A673 (cell line): ENCODE results near the gene CIZ1. TPM values are rescaled to one million over a fixed set of nuclear protein-coding genes. Genes with fewer than 3 reads are reported as not detected.

ENCODE experiments used
- BruUV-seq: library from RNA; stranded (reverse); fragments of 400-500 nt; replicated peaks from 2 replicates; lab custom pipeline; 2021; lab: Mats Ljungman, UMichigan
- CTCF ChIA-PET: fragments of 300-600 bp; sonication (Branson Sonifier 250); formaldehyde crosslinking; loops from one replicate; lab custom pipeline; 2022; ENCODE audit warnings: antibody characterized with exemption; lab: Charles Lee
- POLR2A ChIA-PET: fragments of 300-600 bp; sonication (Branson Sonifier 250); formaldehyde crosslinking; loops from one replicate; lab custom pipeline; 2022; ENCODE audit warnings: antibody characterized with exemption; ENCODE audit not compliant: low non-redundant PET; lab: Charles Lee
- DNase-seq: peaks from one replicate; pipeline ENCODE4 v3.0.0-alpha.2; 2015; ENCODE audit warnings: low spot score
- H3K27ac ChIP-seq: fragments of 200-600 bp; sonication (generic); 2 replicates; pipeline ENCODE4 v1.5.1; 2016; ENCODE audit warnings: mixed run types, low read depth, mild to moderate bottlenecking, mixed read lengths, antibody characterized with exemption, low read length; ENCODE audit not compliant: poor library complexity, severe bottlenecking
- H3K27me3 ChIP-seq: fragments of 200-600 bp; sonication (generic); replicated peaks from 2 replicates; pipeline ENCODE4 v1.6.1; 2017; ENCODE audit warnings: mixed run types, low read depth, mild to moderate bottlenecking, mixed read lengths, antibody characterized with exemption, low read length; ENCODE audit not compliant: insufficient read depth, poor library complexity
- H3K36me3 ChIP-seq: fragments of 200-600 bp; sonication (generic); 2 replicates; pipeline ENCODE4 v1.6.1; 2016; ENCODE audit warnings: mixed run types, mild to moderate bottlenecking, mixed read lengths, antibody characterized with exemption, low read length; ENCODE audit not compliant: insufficient read depth, poor library complexity, severe bottlenecking
- H3K4me1 ChIP-seq: fragments of 200-600 bp; sonication (generic); 2 replicates; pipeline ENCODE4 v1.6.1; 2017; ENCODE audit warnings: mixed run types, mild to moderate bottlenecking, mixed read lengths, antibody characterized with exemption, low read length; ENCODE audit not compliant: insufficient read depth, poor library complexity, severe bottlenecking
- H3K4me3 ChIP-seq: fragments of 200-600 bp; sonication (generic); 2 replicates; pipeline ENCODE4 v1.5.1; 2016; ENCODE audit warnings: low read depth, mixed run types, mild to moderate bottlenecking, mixed read lengths, low read length; ENCODE audit not compliant: poor library complexity, severe bottlenecking
- H3K9me3 ChIP-seq: fragments of 200-600 bp; sonication (generic); 2 replicates; pipeline ENCODE4 v1.6.1; 2016; ENCODE audit warnings: mixed run types, low read depth, mild to moderate bottlenecking, mixed read lengths, antibody characterized with exemption, low read length; ENCODE audit not compliant: poor library complexity, severe bottlenecking
- EZH2 ChIP-seq: fragments of 200-600 bp; sonication (generic); IDR thresholded peaks from 2 replicates; pipeline ENCODE4 v1.6.1; 2017; ENCODE audit warnings: borderline replicate concordance, low read depth, mild to moderate bottlenecking, mixed read lengths, antibody characterized with exemption, low read length; ENCODE audit not compliant: poor library complexity, severe bottlenecking
- intact Hi-C: fragments of 100-400 bp; cut with micrococcal nuclease; formaldehyde crosslinking; loops from one replicate; pipeline ENCODE4 v1.10.0; 2022; ENCODE audit not compliant: unreplicated experiment
- total RNA-seq: library from RNA; stranded (reverse); gene quantifications from 2 replicates; pipeline ENCODE4 v1.2.3, GENCODE V29; 2021
- TF ChIP-seq, protein P1 (sequence below): fragments of 300-800, 200-600 bp; sonication (generic); conservative IDR thresholded peaks from 2 replicates; pipeline ENCODE4 v1.5.1; 2017; ENCODE audit warnings: low read depth, mild to moderate bottlenecking, antibody characterized with exemption, low read length, moderate library complexity, mixed read lengths

The CIZ1 gene
- total RNA-seq, 1 experiment from 2014 or later, result 158 TPM

GRCh38 chr9:128120741-128121465 is 70.5 kb downstream of the CIZ1 start:
- ChIA-PET CTCF (no interaction called here), POLR2A (no interaction called here)
- Histone ChIP-seq H3K4me1 (peaks cover 9% of the 10 kb centered on the region), H3K4me3 (no peak overlapping the region), H3K36me3 (peaks cover 20% of the 10 kb centered on the region), H3K27ac (no peak overlapping the region), H3K27me3 (no peaks in the 10 kb centered on the region), H3K9me3 (no peaks in the 10 kb centered on the region)
- no peak for DNase-seq
- BruUV-seq, result no TSS peak
- no peak for TF ChIP-seq EZH2
- TF ChIP-seq, protein P1, sequence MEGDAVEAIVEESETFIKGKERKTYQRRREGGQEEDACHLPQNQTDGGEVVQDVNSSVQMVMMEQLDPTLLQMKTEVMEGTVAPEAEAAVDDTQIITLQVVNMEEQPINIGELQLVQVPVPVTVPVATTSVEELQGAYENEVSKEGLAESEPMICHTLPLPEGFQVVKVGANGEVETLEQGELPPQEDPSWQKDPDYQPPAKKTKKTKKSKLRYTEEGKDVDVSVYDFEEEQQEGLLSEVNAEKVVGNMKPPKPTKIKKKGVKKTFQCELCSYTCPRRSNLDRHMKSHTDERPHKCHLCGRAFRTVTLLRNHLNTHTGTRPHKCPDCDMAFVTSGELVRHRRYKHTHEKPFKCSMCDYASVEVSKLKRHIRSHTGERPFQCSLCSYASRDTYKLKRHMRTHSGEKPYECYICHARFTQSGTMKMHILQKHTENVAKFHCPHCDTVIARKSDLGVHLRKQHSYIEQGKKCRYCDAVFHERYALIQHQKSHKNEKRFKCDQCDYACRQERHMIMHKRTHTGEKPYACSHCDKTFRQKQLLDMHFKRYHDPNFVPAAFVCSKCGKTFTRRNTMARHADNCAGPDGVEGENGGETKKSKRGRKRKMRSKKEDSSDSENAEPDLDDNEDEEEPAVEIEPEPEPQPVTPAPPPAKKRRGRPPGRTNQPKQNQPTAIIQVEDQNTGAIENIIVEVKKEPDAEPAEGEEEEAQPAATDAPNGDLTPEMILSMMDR, result no peak
- intact Hi-C loops, result no loop called here

DNA sequence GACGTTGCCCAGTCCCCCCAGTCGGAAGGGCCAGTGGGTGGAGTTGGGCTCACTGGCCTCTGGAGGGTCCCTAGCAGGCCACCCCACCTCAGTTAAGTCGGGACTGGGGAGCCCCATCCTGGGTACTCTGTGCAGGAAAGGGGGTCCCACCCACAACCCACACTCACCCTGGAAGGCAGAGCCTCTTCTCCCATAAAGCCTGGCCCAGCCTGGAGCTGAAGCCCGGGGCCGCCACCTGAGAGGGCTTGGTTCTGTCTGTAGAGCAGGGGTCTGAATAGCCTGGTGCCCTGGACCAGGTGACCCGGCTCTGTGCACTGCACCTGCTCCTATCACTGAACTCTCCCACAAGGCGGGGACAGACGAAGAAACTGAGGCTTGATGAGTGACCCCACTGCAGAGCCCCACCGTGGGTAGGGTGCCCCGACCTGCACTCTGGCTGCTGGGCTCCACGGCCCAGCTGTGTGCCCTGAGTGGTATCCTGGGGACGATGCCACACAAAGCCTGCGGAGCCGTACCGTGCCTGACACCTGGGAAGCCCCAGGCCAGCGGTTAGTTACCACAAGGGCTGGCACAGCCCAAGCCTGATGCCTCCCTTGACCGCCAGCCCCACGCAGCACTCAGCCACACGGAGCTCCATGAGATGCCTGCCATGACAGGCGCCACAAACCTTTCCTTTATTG is 71.2 kb downstream of the CIZ1 start:
- Histone ChIP-seq H3K4me3 (no peak overlapping the region), H3K9me3 (no peaks in the 10 kb centered on the region), H3K4me1 (peaks cover 6% of the 10 kb centered on the region), H3K36me3 (peaks cover 20% of the 10 kb centered on the region), H3K27me3 (no peaks in the 10 kb centered on the region), H3K27ac (no peak overlapping the region)
- ChIA-PET POLR2A (no interaction called here), CTCF (no interaction called here)
- DNase-seq, result no peak
- intact Hi-C loops, result no loop called here
- TF ChIP-seq, protein P1, result no peak
- TF ChIP-seq EZH2, result no peak
- no TSS peak for BruUV-seq

- H3K9me3 ChIP-seq, result no peaks in the 10 kb centered on the region
- ChIA-PET POLR2A (no interaction called here), CTCF (no interaction called here)
- peaks cover 11% of the 10 kb centered on the region for H3K36me3 ChIP-seq
- H3K27me3 ChIP-seq, result no peaks in the 10 kb centered on the region
- H3K4me3 ChIP-seq, result no peak overlapping the region
- intact Hi-C loops, result loop anchor here (5.0 kb wide), 1 partner anchor 293 kb away; no protein-coding TSS in a partner anchor
- TF ChIP-seq, protein P1, result no peak
- no peak for TF ChIP-seq EZH2
- peaks cover 6% of the 10 kb centered on the region for H3K4me1 ChIP-seq
- DNase-seq, result no peak
- H3K27ac ChIP-seq, result no peak overlapping the region
- BruUV-seq, result no TSS peak
Measured at GRCh38 chr9:128118971-128119665, 72.3 kb downstream of the CIZ1 start.
